ENCODE data around the gene IL36G.

Gene IL36G

GRCh38 chr2:113025737-113026136, 47.9 kb downstream of the IL36G start:
- DNase-seq: no peak

- DNase-seq: no peak
These were observed 49.9 kb downstream of the IL36G start for GRCh38 chr2:113027691-113028090.

- no peak for DNase-seq
These were observed 50.3 kb downstream of the IL36G start for GRCh38 chr2:113028112-113028511.

- no peak for DNase-seq
These were observed 54.9 kb downstream of the IL36G start for GRCh38 chr2:113032737-113033136.

- DNase-seq: no peak
These were observed 56.2 kb downstream of the IL36G start for GRCh38 chr2:113034016-113034415.
